Activated CD8-positive, alpha-beta memory T cell treated with anti-CD3 and anti-CD28 coated beads for 24 hours (primary cell): ENCODE results near the gene CELA2A.
"Not testable (repeated sequence)": the region's sequence is repeated elsewhere in the genome, so short reads cannot be mapped to it uniquely, and the experiment has no call there.

Experiments used
- DNase-seq: peaks from one replicate; pipeline ENCODE4 v3.0.0-alpha.2; 2020

Gene CELA2A

GRCh38 chr1:15504436-15504835 is 47.9 kb downstream of the CELA2A start:
- no peak for DNase-seq

GRCh38 chr1:15506831-15507230 is 50.3 kb downstream of the CELA2A start:
- no peak for DNase-seq

- no peak for DNase-seq
Measured at GRCh38 chr1:15507278-15507677, 50.7 kb downstream of the CELA2A start.

- no peak for DNase-seq
Measured at GRCh38 chr1:15508700-15509487, 52.4 kb downstream of the CELA2A start.

GRCh38 chr1:15509586-15509985 is 53.1 kb downstream of the CELA2A start:
- DNase-seq: no peak

GRCh38 chr1:15510611-15511405 is 54.3 kb downstream of the CELA2A start:
- no peak for DNase-seq

GRCh38 chr1:15513192-15513591 is 56.7 kb downstream of the CELA2A start:
- no peak for DNase-seq

- DNase-seq: no peak
Measured at GRCh38 chr1:15513919-15514318, 57.4 kb downstream of the CELA2A start.

- not testable (repeated sequence) for DNase-seq
Measured at GRCh38 chr1:15514557-15514956, 58.0 kb downstream of the CELA2A start.

GRCh38 chr1:15515022-15515663 is 58.6 kb downstream of the CELA2A start:
- no peak for DNase-seq

GRCh38 chr1:15519625-15520024 is 63.1 kb downstream of the CELA2A start:
- DNase-seq: no peak

GRCh38 chr1:15521206-15521906 is 64.8 kb downstream of the CELA2A start:
- not testable (repeated sequence) for DNase-seq
